NCI-H1092 (cell line): ENCODE measurements around the gene KBTBD4.
"Not testable (repeated sequence)": the region's sequence is repeated elsewhere in the genome, so short reads cannot be mapped to it uniquely, and the experiment has no call there.

ENCODE experiments used
- DNase-seq: peaks from one replicate; lab custom pipeline; 2025; lab: John Stamatoyannopoulos, UW

Gene KBTBD4

DNA sequence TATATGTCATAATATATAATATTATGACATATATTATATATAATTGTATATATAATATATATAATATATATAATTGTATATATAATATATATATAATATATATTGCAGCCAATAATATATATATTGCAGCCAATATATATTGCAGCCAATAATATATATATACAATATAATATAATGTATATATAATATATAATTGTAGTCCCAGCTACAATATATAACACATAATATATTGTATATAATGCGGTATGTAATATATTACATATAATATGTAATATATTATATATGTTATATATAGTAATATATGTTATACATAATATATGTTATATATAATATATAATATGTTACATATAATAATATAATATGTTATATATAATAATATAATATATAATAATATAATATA, 20.1 kb downstream of the KBTBD4 start:
- no peak for DNase-seq

DNA sequence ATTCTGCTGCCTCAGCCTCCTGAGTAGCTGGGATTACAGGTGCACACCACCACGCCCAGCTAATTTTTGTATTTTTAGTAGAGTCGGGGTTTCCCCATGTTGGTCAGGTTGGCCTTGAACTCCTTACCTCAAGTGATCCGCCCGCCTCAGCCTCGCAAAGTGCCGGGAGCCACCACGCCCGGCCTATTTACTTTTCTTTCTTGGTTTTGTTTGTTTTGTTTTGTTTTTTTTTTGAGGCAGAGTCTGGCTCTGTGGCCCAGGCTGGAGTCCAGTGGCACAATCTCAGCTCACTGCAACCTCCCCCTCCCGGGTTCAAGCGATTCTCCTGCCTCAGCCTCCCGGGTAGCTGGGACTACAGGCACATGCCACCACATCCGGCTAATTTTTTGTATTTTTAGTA, 21.8 kb downstream of the KBTBD4 start:
- not testable (repeated sequence) for DNase-seq

DNA sequence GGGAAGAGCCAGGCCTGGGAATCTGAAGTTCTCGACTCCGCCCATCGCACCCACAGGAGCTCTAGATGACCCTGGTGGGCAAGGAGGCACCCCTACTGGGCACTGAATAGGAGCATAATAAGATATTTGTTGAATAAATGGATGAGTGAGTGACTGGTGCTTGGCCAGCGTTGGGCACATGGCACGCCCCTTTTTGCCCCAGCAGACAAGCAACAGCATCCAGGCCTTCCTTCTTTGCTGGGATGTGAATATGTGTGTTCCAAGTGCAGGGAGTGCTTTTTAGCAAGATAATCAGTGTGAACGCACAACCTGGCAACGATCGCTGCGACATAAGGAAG, 25.4 kb downstream of the KBTBD4 start:
- no peak for DNase-seq

DNA sequence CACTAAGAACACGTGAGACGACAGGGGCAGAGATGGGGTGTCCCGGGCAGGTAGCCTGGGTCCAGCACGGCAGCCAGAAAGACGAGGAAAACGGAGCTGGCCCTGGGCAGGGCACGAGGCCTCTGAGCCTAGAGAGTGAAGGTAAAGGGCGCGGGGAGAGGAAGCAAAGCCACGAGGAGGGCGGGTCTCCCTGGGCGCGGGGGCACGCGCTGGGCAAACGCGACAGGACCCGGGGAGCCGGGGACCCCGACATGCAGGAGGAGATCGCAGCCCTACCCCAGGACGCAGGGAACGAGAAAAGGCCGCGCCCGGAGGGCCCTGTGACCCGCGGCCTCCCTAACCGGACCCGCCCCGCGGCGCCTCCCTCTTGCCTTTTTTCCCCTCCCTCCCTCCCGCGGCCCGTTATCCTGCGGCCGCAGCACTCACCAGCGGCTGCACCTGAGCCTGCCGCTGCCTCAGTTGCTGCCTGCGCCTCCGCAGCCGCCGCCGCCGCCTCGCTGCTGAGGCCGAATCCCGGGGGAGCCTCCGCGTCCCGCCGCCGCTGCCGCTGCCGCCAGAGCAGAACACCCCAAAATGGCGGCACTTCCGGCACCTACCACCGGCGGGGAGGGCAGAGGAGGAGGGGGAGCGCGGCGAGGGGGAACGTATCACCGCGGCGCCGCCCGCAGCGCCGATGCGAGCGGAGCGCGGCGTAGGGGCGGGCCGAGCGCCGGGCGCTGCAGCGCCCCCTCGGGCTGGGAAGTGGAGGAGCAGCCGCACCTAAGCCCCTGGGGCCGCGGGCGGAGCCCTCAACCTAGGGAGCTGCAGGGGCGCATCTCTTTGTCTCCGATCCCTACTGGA, 26.0 kb downstream of the KBTBD4 start, which contains the start of gene CELF1:
CELF1 (minus strand) TSS at position 567 of the 840 bp plus-strand sequence. CDS start 53,609 bp downstream, outside the sequence.
- DNase-seq, result peak; percentile 88

DNA sequence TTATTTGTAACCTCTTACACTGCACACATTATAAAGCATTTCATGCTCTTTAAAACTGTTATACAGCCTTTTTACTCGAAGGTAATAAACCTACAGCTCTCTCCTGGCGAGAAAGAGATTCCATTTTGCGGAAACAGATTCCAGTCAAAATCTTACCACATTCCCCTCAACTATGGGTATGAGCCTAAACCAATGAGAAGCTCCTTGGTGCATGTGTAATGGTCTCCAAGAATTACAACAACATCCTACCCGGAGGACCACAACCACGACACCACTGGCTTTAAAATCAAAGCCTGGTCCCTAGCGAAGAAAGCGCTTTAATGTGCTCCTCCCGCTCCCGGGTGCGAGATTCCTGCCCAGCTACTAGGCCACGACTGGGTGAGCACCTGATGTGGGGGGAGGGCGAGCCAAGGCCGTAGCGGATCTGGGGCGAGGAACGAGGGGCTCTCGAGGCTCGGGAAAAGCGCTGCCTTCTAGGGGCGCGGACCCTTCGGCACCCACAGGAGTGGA, 26.7 kb downstream of the KBTBD4 start:
- DNase-seq, result no peak

DNA sequence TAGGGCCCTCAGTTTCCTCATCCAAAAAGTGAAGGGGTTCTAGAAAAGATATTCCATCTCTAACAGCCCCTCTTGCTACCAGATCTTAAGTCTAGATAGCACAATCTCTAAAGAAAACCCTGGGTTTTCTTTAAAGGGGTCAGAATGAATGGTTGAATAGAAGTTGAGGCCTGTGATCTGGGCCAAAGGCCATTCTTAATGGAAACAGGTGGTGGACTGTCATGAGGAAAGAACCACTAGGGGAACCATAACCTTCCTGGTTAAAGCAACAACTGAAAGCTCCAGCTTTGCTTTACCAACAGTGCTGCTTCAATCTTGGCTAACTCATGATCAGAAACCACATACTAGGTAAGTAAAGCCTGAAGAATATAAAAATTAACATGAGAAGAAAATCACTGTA, 27.7 kb downstream of the KBTBD4 start:
- DNase-seq, result no peak

DNA sequence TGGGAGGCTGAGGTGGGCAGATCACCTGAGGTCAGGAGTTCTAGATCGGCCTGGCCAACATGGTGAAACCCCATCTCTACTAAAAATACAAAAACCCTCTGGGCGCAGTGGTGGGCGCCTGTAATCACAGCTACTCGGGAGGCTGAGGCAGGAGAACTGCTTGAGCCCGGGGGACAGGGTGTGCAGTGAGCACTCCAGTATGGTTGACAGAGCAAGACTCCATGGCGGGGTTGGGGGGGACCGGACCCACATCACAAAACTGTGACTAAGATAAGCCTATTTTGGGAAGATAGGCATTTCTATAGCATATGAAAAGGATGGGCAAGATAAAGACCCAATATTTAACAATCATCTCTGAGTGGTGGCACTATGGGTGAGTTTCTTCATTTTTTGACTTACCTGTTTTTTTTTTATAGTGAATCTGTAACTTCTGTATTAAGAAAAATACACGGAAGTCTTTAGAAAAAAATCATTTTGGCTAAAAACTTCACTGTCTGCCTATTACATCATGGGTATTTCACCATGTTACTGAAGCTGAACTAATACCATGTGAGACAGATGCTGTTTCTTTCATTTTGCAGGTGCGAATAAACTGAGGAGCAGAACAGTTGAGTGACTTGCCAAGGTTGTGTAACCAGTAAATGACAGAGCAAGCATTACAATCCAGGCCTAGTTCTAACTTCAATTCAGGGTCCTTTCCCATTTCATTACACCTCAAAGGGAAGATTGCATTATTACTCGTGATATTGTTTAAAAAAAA, 28.3 kb downstream of the KBTBD4 start:
- DNase-seq, result no peak

DNA sequence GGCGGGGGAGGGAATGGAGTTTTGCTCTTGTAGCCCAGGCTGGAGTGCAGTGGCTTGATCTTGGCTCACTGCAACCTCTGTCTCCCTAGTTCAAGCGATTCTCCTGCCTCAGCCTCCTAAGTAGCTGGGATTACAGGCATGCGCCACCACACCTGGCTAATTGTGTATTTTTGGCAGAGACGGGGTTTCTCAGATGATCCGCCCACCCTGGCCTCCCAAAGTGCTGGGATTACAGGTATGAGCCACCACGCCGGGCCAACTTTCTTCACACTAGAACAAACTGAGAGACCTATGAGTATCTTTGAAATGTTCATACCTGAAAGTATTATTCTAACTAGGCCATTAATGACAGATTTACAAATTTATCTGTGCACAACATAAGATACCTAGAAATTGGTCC, 32.5 kb downstream of the KBTBD4 start:
- not testable (repeated sequence) for DNase-seq

DNA sequence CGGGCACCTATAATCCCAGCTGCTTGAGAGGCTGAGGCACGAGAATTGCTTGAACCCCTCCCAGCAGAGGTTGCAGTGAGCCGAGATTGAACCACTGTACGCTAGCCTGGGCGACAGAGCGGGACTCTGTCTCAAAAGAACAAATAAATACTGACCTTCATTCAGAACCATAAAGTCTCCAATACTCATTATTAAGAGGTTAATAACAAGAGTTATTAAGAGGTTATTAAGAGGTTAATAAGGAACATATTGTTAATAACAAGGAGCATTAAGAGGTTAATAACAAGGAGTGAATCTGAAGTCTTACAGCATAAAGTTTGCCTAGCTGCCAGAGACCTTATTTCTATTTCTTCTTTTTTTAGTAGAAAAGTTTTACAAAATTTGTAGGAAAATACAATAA, 33.5 kb downstream of the KBTBD4 start:
- no peak for DNase-seq

DNA sequence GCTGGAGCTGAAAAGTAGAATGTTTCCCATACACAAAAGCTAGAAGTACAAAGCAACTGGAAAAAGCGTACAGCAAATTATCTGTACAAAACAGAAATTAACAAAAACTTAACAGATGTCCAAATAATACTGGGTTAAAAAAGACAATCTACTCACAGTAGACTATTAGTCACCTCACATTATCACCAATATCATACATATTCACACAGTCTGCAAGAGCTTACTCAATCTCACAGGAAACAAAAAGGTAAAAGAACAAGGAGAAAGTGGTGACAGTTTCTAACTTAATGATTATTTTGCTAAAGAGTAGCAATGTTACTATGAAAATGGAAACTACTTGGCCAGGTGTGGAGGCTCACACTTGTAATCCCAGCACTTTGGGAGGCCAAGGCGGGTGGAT, 37.7 kb downstream of the KBTBD4 start:
- DNase-seq, result no peak

DNA sequence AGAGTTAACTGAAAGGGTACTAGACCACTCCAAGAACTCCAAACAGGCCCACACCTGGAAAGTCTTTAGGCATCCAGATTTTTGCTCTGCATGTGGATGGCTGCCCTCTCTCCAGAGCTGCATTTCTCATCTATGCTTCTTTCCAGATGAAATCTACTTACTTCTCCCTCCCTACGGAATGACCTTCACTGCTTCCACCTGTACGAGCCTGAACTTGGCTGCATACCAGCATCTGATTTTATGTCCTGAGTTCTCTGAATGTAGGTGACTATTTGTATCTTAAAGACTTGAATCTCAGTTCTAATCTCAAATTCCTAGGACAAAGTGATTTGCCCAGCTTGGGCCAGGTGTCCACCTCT, 39.1 kb downstream of the KBTBD4 start:
- no peak for DNase-seq

DNA sequence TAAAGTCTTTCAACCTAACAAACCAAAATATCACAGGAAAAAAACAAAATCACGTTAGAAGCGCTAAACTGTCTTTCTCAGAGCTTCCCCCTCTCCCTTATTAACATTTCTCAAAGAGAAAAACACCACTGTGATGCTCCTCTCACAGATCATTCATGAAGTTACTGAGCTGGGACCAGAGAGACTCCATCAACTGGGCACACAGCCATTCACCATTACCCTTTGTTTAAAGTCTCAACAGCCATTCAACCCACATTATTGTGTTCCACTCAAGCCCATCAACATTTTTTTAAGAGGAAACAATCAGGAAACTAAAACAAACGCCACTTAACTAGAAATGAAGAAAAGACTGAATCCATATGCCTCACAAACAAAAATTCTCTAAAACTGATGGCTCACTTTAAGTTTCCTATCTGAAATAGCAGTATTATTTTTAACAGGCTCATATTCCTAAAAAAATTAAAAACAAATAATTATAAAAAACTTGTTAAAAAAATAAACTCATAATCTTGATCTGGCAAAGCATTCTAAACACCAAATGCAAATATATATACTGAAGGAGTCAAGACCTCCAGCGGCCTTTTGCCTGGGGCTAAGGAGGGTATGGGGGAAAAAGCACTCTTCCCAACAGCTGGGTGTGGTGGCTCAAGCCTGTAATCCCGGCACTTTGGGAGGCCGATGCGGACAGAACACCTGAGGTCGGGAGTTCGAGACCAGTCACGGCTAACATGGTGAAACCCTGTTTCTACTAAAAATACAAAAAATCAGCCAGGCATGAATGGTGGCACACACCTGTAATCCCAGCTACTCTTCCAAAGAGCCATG, 39.8 kb downstream of the KBTBD4 start:
- DNase-seq, result peak; percentile 39

DNA sequence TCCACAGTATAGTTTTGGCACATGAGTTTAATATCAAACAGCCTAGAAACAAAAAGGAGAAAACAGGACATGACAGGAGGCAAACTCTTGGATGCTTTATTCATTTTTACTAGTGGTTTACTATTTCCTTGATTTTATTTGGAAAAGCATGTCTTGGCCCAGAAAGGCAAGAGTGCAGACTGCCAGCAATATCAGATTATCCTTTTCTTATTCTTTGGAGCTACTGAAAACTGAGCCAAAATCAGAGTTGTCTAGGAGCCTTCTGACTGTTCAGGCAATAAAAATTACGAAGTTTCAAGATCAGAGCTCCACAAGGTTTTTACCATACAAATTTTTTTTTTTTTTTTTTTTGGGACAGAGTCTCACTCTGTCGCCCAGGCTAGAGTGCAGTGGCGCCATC, 41.9 kb downstream of the KBTBD4 start:
- DNase-seq, result no peak

DNA sequence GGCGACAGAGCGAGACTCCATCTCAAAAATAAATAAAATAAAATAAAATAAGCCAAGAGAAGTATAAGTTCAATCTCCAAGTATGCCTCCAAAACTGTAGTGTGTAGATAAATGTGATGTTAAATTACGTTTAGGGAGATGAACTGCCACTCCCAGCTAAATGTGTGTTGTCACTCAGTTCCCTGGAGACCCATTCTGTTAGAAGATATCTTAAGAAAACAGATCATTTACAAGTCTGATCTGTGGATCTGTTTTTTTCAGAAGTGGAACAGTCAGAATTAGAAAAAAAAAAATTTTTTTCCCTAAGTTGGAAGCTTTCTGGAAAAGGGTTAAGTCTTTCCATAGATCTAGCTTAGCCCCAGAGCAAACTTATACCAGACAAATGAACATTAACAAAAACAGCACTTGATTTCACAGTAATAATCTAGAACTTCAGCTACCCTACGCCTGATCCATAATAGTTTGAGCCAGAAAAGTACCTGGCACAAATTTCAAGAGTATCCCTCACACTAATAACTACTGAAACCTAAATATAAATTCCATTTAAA, 44.0 kb downstream of the KBTBD4 start:
- no peak for DNase-seq

DNA sequence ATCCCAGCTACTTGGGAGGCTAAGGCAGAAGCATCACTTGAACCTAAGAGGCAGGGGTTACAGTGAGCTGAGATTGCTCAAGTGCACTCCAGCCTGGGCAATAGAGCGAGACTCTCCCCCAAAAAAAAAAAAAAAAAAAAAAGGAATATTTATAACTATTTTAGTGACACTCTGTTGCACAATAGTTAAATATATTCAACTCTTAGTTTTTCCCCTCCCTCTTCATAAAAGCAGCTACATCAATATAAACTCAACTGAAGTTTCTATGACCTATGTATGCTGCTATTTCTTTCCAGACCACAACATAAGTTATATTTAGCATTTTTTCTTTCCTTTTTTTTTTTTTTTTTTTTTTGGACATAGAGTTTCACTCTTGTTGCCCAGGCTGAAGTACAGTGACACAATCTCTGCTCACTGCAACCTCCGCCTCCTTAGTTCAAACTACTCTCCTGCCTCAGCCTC, 45.0 kb downstream of the KBTBD4 start:
- no peak for DNase-seq

DNA sequence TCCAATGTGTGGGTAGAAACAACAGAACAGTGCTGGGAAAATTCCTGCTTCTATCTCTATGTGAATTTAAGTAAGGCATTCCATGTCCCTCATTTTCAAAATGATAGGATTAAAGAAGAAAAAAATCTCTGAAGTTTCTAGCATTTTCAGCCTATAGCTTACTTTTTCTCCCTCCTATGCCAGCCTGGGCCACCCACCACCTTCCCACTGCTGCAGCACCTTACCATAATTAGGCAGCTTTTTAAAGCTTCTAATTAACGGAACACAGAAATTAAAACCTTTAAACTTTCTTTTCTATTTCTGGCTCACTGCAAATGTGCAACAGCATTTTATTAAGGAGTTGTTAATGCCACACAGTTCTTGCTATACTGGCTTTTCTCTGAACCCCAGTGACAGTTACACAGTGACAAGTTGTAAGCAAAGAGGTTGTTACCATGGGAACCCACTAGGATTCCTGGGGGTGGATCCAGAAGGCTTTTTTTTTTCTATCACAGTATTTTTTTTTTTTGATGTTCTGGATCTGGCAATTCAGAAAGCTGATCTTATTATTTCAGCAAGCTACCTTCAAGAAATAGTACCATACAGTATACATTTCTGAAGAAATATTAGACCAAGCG, 46.1 kb downstream of the KBTBD4 start:
- no peak for DNase-seq

DNA sequence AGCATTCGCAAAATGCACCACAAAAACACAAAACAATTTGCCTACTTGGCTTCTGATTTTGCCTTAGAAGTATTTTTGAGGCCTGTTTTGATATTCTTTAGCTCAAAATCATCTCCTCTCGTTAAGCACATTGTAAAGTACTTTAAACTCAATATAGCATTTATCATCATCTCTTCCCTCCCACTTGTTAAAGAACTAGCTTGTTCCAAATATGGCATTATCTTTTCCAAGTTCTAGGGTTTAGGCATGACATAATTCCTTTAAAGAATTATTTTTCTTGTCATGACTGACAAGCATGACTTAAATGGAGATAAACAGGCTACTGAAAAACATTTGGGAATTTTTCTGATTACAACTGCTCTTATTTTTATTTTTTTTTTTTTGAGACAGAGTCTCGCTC, 47.1 kb downstream of the KBTBD4 start:
- no peak for DNase-seq

DNA sequence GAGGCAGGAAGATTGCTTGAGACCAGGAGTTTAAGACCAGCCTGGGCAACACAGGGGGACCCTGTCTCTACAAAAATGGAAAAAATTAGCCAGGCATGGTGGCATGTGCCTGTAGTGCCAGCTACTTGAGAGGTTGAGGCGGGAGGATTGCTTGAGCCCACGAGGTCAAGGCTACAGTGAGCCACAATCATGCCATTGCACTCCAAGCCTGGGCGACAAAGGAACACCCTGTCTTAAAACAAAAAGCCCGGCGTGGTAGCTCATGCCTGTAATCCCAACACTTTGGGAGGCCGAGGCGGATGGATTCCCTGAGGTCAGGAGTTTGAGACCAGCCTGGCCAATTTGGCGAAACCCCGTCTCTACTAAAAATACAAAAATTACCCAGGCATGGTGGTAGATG, 48.0 kb downstream of the KBTBD4 start:
- DNase-seq, result not testable (repeated sequence)

DNA sequence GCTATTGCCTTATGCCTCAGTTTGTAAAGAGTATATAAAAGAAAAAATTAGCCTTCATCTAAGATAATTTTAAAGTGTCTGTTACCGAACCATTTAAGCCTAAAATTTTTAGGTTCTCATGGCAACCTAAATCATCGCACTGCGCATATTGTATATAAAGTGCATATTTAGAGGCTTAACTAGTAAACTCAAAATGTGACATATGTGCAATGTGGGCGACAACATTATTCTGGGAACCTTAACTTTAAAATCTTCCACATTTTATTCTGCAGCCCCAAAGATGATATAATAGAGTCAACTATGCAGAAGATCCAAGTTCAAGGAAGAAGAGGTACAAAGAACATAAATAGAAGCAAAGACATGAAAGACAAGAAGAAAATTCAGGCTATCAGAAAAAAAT, 48.8 kb downstream of the KBTBD4 start:
- DNase-seq, result no peak

DNA sequence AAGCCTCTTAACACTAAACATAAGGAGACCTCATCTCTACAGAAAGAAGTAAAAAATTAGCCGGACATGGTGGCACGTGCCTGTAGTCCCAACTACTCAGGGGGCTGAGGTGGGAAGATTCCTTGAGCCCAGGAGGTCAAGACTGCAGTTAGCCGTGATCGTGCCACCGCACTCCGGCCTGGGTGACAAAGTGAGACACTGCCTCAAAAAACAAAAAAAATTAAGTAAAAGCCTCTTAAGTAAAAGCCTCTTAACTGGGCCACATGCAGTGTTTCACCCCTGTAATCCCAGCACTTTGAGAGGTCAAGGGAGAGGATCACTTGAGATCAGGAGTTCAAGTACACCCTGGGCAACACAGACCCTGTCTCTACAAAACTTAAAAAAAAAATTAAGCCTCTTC, 51.6 kb downstream of the KBTBD4 start:
- DNase-seq, result no peak

DNA sequence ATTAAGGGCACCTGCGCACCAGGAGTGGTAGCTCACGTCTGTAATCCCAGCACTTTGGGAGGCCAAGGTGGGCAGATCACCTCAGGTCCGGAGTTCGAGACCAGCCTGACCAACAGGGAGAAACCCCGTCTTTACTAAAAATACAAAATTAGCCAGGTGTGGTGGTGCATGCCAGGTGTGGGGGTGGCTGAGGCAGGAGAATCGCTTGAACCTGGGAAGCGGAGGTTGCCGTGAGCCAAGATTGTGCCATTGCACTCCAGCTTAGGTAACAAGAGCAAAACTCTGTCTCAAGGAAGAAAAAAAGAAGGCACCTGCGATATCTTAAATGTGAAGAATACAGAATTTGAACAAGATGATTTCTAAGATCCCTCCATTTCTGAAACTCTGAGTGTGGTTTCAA, 52.7 kb downstream of the KBTBD4 start:
- DNase-seq, result not testable (repeated sequence)
